Astrocyte (in vitro differentiated cells and primary cell): ENCODE data around the gene VKORC1L1.

ENCODE experiments used
- EZH2 ChIP-seq: IDR thresholded peaks from 2 replicates; pipeline ENCODE4 v1.6.1; 2012; ENCODE audit warnings: mild to moderate bottlenecking, low read length, inconsistent platforms; ENCODE audit not compliant: insufficient read depth
- TF ChIP-seq, protein P1 (sequence below): IDR thresholded peaks from 2 replicates; pipeline ENCODE4 v1.5.1; 2011; ENCODE audit warnings: low read depth, mild to moderate bottlenecking, inconsistent platforms, low read length, moderate library complexity; ENCODE audit not compliant: insufficient read depth

DNA sequence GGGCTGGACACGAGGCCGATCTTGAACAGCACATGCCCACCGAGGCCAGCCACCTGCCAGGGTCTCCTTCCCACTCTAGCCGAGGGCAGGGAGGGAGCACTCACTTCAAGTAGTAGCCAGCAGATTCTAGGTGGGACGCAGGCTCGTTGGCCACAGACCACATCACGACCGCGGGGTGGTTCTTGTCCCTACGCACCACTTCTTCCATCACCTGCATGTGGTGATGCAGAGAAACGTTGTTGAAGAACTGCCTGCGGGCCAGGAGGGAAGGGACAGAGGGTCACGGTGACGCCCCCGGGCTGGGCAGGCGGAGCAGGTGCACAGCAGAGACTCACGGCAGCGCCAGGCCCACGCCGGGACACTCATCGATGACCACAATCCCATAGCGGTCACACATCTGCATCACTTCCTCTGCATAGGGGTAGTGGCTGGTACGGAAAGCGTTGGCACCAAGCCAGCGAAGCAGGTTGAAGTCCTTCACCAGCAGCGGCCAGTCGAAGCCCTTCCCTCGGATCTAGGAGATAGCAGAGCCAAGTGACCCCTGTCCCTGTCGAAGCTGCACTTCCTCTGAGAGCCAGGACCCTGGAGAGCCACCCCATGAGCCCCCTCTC lies 101.4 kb downstream of the VKORC1L1 start:
- TF ChIP-seq, protein P1, sequence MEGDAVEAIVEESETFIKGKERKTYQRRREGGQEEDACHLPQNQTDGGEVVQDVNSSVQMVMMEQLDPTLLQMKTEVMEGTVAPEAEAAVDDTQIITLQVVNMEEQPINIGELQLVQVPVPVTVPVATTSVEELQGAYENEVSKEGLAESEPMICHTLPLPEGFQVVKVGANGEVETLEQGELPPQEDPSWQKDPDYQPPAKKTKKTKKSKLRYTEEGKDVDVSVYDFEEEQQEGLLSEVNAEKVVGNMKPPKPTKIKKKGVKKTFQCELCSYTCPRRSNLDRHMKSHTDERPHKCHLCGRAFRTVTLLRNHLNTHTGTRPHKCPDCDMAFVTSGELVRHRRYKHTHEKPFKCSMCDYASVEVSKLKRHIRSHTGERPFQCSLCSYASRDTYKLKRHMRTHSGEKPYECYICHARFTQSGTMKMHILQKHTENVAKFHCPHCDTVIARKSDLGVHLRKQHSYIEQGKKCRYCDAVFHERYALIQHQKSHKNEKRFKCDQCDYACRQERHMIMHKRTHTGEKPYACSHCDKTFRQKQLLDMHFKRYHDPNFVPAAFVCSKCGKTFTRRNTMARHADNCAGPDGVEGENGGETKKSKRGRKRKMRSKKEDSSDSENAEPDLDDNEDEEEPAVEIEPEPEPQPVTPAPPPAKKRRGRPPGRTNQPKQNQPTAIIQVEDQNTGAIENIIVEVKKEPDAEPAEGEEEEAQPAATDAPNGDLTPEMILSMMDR = no peak
- TF ChIP-seq EZH2 = no peak
